Right lung (tissue), 5 donors: Measurements from ENCODE around the gene DYRK3. TPM values are rescaled to one million over a fixed set of nuclear protein-coding genes. Genes with fewer than 3 reads are reported as not detected.
"Not testable (repeated sequence)": the region's sequence is repeated elsewhere in the genome, so short reads cannot be mapped to it uniquely, and the experiment has no call there.

Source experiments
- DNase-seq, 2 donors: peaks; one replicate each; pipeline ENCODE4 v3.0.0-alpha.2; 2013
- polyA plus RNA-seq, 5 donors: library from polyadenylated mRNA; unstranded; fragments of 120-200 nt; gene quantifications; one replicate each; pipeline versions ENCODE4 v1.2.1 to v1.2.3, GENCODE V29; 2013; ENCODE audit warnings: inconsistent platforms in 1 of 5, low replicate concordance in 1 of 5; ENCODE audit not compliant: insufficient read length in 5 of 5, insufficient read depth in 1 of 5

Gene DYRK3
- polyA plus RNA-seq, 5 donors, result 7.3 to 8.9 (median 7.5) TPM

- DNase-seq, result not testable (repeated sequence)
These were observed 8.9 kb upstream of the DYRK3 start for GRCh38 chr1:206626396-206626795.

- DNase-seq, result no peak
These were observed 6.4 kb upstream of the DYRK3 start for GRCh38 chr1:206628916-206629315.

DNA sequence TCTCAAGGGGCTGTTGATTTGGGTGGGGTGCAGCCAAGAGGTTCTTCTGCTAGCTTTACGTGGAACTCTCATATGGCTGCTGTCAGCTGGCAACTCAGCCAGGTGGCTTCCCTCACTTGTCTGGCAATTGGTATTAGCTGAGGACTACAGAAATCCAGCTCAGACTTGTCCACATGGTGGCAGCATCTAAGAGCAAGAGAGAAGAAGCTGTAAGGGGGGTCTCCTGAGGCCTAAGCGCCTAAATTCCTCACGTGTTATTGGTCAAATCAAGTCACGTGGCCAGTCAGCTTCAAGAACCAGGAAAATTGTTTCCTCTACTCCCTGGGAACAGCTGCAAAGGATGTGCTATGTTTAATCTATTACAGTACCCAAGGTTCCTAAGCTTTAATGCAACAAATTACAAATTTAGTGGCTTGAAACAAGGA is 4.2 kb upstream of the DYRK3 start:
- DNase-seq, result peak; percentile 76 to 86

GRCh38 chr1:206633708-206634121 is 1.6 kb upstream of the DYRK3 start:
- DNase-seq, result peak; percentile 74 to 84

DNA sequence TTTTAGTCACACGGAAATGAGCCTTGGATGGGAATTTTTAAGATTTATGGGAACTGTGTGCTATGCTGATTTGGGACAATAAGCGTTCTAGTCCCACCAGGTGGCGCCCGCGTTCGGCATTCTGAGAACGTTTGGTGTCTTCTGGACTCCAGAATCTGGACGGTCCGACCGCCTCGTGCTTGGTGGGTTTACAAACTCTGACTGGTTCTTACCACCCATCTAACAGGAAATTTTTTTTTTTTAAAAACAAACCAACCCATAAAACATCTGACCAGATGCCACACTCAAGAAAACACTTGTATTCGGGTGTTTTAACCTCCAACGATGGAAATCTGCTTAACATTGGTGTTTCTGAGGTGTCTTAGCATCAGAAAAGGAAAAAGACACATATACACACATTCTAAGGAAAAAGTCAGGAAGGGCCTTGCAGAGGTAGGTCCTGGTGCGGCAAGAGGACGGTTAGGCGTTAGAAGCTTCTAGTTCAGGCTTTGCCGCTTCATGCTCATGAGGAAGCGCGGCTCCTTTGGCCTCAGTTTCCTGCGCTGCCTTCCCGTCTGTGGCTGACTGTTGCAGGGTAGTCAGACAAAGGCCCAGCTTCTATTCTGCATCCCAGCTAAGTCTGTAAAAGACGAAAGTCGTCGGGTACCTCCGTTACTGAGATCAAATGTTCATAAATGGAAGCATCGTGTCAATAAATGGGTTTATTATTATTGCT is 814 bp upstream of the DYRK3 start:
- peak; percentile 84 to 89 for DNase-seq

DNA sequence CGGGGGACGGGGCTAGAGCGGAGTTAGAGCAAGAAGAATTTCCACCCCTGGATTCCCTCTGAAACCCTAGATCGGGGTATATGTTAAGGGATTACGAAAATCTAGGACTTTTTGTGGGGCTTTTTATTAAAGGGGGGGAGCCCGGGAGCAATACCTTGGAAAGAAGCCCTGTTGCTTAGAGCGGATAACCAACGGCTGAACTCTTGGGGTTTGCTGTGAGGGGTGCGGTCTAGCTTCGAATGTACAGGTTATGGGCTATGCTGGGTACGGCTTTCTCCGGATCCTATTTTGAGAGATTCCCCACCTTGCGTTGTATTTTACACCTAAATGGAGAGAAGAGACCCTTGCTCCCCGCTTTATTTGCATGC is 626 bp downstream of the DYRK3 start:
- no peak for DNase-seq

DNA sequence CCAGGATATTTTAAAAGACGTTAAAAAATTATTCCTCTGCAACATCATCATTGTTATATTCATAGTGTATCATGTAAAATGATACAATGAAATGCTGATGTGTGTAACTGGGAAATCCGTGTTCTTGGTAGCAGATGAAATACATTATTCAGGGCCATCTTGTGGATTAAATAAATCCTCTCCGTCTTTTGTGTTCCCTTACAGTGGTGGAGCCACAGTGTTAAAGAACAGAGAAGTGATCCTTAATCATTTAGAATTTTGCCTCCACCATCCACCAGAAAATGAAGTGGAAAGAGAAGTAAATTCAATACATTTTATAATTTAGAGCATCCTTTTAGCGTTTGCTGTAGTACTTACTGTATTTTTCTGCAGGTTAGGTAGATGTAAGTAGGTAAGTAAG is 1.3 kb downstream of the DYRK3 start:
- DNase-seq, result no peak

DNA sequence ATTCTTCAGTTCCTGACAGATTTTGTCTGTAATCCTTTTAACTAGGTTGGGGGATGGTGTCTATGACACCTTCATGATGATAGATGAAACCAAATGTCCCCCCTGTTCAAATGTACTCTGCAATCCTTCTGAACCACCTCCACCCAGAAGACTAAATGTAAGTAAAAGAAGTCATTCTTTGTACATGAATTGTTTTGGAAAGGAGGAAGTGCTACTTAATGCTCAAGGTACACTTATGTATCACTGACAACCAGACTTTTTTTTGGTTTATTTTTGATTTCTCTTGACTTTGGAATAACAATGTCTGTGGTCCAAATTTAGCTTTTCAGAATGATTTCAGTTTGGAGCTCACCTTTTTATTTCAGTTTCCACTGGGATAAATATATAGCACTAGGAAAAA is 2.3 kb downstream of the DYRK3 start:
- no peak for DNase-seq

- DNase-seq, result not testable (repeated sequence)
These were observed 6.7 kb downstream of the DYRK3 start for GRCh38 chr1:206642074-206642473.

DNA sequence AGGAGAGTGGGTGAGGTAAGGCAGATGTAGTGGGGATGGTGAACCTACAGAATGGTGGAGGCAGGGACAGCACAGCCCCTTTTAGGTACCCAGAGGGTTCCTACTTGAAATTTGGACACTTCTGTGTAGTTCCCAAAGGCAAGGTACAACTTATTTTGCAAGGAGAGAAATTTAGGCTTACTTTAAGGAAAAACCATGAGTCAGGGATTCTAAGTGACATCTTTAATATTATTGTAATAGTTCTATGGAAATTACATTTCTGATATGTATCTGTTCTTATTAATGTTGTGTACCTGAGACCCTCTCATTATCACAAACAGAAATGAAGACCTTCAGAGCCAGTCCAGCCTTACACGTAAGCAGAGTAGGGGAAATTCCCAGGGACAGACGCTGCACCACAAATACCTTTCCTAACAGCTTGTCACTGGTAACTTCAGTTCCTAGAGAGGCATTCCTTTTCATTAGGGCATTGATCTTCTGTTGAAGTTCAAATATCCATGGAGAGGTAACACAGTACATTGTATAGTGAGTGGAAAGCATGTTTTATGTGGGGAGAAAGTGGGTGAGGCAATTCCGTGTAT is 7.9 kb downstream of the DYRK3 start:
- no peak for DNase-seq

GRCh38 chr1:206646504-206646903 is 11.2 kb downstream of the DYRK3 start:
- no peak for DNase-seq

DNA sequence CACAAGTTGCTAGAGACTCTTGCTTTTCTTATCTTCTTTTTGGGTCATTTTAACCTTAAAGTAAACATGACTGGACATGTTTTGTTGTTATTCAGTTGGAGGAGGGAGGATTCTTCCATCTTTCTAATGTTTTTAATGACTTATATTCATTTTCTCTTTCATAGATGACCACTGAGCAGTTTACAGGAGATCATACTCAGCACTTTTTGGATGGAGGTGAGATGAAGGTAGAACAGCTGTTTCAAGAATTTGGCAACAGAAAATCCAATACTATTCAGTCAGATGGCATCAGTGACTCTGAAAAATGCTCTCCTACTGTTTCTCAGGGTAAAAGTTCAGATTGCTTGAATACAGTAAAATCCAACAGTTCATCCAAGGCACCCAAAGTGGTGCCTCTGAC is 11.9 kb downstream of the DYRK3 start:
- DNase-seq, result no peak

DNA sequence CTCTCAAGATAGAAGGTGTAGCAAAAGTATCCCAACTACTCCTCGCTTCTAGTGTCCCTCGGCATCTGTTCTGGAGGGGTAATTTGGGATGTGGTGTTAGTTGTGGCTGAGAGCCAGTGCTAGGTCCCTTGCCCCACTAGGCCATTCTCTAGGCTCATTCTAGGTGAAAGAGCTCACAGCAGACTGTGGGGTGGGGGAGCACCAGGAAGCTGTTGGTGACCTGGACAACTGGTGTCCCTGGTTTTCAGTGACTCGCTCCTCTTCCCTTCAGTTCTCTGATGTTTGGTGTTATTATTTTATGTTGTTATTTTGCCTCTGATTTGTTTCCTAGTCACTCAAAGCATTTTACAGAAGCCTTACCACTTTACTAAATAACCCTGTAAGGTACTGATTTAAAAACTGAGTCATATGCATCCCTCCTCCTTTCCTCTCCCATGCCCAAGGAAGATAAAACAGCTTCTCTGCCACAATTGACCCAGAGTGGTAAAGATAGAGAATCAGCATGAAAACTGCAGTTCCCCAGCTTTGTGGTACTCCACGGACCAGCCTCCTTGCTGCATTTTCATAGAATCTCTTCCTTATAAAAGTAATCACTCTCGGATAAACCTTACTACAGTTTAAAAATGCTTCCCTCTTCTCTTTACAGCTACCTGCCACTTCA is 14.1 kb downstream of the DYRK3 start:
- no peak for DNase-seq

GRCh38 chr1:206651014-206651413 is 15.7 kb downstream of the DYRK3 start:
- DNase-seq, result no peak

DNA sequence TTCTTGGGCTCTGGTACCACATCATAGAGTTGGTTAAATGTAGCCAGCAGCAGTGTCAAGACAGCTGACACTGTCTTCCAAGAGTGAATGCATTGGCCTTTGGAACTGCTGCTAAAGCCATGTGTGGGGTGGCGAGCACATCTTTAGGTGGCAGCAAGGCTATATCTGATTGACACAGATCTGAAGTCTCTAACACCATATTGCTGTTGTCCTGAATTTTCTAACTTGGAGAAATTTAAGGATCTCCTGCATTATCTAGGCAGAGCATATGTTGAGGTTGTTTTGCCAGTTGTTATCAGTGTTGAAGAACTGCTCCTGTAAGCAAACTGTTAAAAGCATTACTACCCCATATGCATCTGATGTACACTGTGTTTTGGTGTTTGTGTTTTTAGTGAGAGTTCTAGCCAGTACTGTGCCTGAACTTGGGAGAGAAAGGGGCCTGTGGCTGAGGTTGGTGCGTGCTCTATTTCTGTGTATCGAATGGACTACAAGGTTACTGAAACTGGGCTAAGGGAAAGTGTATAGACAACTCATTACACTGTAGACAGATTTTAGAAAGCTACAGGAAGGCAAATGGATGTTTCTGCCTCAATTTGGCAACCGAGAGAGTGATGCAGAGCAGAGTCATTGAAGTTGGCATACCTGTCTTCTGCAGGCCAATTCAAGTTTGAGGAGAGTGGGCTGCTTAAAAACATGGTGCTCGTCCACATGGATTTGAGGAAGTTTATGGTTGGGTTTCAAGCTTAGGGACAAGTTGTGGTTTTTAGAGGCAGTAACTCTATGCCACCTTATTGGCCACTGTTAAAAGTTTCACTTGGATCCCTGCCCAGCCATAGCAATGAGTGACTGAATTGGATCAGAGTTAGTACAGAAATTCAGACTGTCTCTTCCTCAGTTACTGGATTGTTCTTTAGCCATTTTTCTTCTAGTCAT is 16.9 kb downstream of the DYRK3 start:
- no peak for DNase-seq

DNA sequence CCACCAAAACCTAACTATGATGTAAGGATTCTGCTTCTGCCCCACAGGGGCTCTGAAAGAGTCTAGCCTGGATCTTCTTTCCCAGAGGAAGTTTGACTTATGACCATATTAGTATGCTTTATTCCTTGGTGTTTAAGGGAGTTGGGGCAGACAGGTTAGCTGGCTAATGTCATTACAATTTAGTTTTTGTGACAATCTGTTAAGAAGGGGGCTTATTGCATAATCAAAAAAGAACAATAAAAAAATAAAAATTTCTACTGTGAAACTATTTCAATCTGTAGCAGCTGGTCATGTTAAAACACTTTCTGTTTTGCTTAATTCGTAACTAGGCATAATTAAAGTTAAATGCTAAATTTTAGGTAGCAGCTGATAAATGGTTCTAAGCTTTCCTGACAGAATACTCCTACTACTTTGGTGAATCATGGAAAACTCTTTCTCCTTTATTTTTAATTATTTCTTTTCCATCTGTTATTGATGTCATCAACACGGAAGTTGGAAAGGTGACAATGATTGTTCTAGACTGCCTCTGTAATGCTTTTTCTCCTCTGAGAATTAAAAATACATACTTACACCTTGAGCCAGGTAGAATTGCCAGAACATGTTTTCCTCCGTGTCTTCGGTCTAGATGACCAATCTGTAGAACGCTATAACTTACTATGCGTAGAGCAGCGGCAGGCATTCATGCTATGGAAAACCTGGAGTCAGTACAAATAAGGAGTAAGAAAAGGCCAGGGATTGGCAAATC is 18.6 kb downstream of the DYRK3 start:
- no peak for DNase-seq

DNA sequence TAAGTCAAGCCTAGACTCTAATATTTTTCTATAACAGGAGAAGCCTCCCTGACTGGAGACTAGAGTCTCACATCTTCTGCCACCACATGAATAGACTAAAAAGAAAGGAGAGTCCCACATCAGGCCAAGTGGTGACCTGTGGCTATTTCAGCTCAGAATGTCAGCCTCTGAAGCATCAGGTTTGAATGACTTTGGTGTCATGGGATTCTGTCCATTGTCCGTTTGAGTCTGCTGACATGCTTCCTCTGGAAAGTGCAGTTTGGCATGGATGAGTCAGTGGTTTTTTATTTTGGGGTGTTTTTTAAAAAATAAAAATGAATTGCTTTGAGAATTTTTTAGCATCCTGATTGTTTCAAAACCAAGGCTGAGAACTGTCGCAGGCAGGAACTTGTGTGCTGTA is 19.5 kb downstream of the DYRK3 start:
- no peak for DNase-seq

DNA sequence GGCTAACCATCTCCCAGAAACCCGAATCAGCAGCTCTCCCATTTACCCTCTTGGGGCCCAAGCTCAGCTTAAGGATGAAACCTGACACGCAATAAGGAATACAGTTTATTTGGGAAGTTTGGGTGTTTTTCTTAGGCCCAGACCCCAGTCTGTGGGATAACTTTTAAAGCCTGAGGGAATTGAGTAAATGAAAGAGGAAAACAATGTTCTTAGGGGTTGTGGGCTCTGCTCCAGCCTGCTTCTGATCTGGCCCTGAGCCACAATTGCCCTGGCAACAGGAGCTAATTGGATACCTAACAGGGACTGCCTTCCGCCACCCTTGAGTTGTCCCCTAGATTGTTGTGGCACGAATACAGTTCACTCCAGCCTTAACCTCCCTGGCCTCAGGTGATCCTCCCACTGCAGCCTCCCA is 20.1 kb downstream of the DYRK3 start:
- DNase-seq, result no peak

DNA sequence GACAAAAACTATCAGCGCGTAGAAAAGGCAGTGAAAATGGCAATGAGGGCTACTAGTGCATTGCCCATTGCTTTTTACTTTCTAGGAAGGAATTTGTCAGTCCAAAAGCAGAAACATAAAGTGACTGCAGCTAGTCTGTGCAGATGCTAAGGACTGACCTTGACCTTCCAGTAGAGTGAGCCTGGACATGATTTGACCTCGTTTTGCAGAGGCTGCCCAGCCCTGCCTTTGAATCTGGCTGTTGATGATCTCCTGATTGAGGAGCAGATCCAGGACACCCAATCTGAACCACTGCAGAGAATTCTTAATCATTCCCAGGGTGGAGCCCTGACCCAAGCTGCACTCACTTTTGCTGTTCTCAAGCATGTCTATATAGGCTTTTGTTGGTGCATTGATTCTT is 21.6 kb downstream of the DYRK3 start:
- DNase-seq, result no peak

GRCh38 chr1:206657751-206658150 is 22.4 kb downstream of the DYRK3 start:
- no peak for DNase-seq

DNA sequence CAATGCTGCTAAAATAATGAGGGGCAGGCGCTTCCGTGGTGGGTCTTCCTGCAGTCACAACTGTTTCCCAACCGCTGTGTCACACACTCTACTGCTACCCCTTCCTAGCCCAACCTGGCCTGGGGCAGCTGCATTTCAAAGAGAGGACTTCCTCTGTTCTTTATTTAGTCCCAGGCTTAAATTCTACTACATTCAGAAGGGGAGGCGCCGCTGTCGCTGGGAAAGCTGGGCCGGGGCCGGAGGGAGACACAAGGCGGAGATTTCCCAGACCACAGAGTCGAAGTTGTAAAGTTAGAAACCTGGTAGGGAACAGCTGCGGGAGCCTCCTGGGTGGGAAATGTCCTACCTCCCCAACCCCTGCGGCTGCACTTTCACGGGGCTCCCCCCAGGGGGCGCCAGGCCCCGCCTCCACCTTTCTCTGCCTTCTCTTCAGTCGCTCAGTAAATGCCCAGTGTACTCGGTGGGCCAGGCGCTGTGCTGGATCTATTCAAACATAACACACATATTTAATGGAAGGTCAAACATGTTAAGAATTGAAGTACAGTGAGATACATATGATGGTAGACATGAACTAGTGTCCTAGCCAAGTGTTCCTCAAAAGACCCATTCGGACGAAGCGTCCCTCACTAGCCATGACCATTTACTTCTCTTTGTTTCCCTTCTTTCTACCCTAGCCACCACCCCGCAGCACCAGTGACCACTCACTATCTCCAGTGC is 23.1 kb downstream of the DYRK3 start:
- DNase-seq, result no peak
